Measurements from ENCODE around the gene COX7A2.

The COX7A2 gene

GRCh38 chr6:75230484-75231325 lies 12.9 kb downstream of the COX7A2 start:
- peak; percentile 12 for DNase-seq (ENCODE audit: low spot score)
- TF ChIP-seq CTCF (IDR thresholded peaks at IDR 0.05; ENCODE audit: extremely low read depth, missing control alignments), result no peak

GRCh38 chr6:75224303-75224926 lies 19.2 kb downstream of the COX7A2 start:
- no peak for TF ChIP-seq CTCF (IDR thresholded peaks at IDR 0.05; ENCODE audit: extremely low read depth, missing control alignments)
- no peak for DNase-seq (ENCODE audit: low spot score)

GRCh38 chr6:75223428-75223827 lies 20.2 kb downstream of the COX7A2 start:
- TF ChIP-seq CTCF (IDR thresholded peaks at IDR 0.05; ENCODE audit: extremely low read depth, missing control alignments), result no peak
- no peak for DNase-seq (ENCODE audit: low spot score)

- no peak for DNase-seq (ENCODE audit: low spot score)
- no peak for TF ChIP-seq CTCF (IDR thresholded peaks at IDR 0.05; ENCODE audit: extremely low read depth, missing control alignments)
These were observed 21.3 kb downstream of the COX7A2 start for GRCh38 chr6:75222261-75222660.

GRCh38 chr6:75221116-75221515 lies 22.5 kb downstream of the COX7A2 start:
- DNase-seq (ENCODE audit: low spot score), result no peak
- no peak for TF ChIP-seq CTCF (IDR thresholded peaks at IDR 0.05; ENCODE audit: extremely low read depth, missing control alignments)

GRCh38 chr6:75220357-75220756 lies 23.2 kb downstream of the COX7A2 start:
- TF ChIP-seq CTCF (IDR thresholded peaks at IDR 0.05; ENCODE audit: extremely low read depth, missing control alignments), result no peak
- no peak for DNase-seq (ENCODE audit: low spot score)

- TF ChIP-seq CTCF (IDR thresholded peaks at IDR 0.05; ENCODE audit: extremely low read depth, missing control alignments), result no peak
- DNase-seq (ENCODE audit: low spot score), result no peak
These were observed 24.3 kb downstream of the COX7A2 start for GRCh38 chr6:75219263-75219662.
